GM21576 (cell line): ENCODE results near the gene IGSF3.
"Not testable (repeated sequence)": the region's sequence is repeated elsewhere in the genome, so short reads cannot be mapped to it uniquely, and the experiment has no call there.

ENCODE experiments used
- ATAC-seq: cut with Tn5 transposase; IDR thresholded peaks from one replicate; pipeline ENCODE4 v1.9.1; 2021; ENCODE audit warnings: mild to moderate bottlenecking, moderate library complexity; ENCODE audit not compliant: unreplicated experiment

IGSF3 gene

DNA sequence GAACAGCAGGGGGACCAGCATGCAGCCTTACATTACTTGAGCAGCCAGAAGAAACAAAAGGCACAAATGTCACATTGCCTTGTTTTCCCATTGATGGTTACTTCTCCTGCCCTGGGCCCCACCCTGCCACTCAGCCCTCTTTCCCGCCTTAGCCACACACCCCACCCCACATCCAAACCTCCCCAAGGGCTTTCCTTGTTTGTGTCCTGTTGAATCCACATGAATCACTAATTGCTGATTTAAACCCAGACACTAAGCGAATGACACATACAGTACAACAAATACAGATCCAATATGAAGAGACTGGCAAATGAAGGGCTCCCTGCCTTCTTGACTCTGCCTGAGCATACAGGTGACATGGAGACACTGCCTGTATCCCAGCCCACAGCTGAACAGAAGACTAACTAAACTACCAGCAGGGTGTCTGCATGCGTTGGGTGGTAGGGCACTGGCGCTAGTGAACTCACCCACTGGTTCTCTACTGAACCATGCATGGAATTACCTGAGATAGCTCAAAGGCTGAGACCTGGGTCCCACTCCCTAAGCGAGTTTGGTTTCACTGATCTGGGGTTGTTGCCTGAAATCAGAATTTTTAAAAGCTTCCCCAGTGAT, 3.1 kb downstream of the IGSF3 start:
- ATAC-seq = no peak

DNA sequence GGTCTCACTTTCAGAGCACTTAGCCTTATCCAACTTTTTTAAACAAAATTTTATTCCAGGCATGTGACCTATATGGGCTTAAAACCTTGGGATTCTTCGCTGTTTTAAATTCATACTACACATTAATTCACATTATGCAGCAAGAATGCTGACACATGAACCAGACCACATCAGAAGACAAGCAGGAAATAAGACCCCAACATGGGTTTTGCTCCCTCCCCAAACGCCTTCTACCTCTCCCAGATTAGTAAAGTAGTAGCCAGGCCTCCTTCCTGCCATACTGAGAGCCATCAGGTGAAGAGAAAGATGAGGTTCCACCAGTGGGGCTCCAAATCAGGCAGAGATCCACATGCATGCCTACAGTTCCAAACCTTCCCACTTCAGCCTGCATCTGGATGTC, 3.7 kb downstream of the IGSF3 start:
- no peak for ATAC-seq

DNA sequence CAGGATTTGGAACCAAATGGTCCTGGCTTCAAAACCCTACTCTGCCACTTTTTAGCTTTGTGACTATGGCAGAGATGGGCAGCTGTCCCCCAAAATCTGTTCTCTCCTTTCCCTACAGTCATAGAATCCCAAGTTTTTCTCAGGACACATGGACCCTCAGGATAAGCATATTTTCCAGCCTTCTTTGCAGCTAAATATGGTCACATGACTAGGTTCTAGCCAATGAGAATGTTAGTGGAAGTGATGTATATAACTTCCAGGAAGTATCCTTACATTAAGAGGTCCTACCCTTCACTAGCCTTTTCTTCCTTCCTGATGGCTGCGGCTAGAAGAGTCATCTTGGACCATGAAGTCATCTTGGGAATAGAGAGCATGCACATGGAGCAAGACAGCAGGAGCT, 5.9 kb downstream of the IGSF3 start:
- no peak for ATAC-seq

GRCh38 chr1:116658645-116659044, 8.9 kb downstream of the IGSF3 start:
- ATAC-seq = not testable (repeated sequence)

DNA sequence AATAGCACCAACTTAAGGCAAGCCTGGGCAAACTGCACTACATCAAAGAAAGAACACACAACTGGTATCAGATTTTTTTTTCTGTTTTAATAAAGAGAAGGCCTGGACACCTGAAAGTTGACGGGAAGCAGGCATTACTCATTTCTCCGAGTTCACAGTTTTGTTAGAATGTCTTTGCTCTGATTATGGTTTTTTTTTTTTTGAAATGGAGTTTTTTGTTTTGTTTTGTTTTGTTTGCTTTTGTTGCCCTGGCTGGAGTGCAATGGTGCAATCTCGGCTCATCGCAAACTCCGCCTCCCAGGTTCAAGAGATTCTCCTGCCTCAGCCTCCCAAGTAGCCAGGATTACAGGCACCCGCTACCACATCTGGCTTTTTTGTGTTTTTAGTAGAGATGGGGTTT, 9.7 kb downstream of the IGSF3 start:
- ATAC-seq = not testable (repeated sequence)

GRCh38 chr1:116654351-116654750, 13.2 kb downstream of the IGSF3 start:
- no peak for ATAC-seq

DNA sequence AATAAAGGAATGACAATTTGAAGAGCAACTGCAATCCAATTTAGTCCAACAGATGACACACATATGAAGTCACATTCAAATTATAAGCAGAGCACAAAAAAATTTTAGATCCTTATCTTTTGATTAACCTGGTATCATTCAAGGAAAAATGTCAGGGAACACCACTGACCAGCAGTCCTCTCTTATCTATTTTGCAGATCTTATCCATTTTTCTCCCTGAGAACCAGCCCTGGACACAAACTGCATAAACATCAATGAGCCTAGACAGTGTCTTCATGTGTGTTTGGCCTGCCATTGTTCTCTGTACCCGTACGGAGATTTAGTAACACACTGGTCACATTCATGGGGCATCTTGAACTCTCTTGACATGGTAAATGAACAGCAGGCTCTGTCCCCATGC, 14.9 kb downstream of the IGSF3 start:
- not testable (repeated sequence) for ATAC-seq

GRCh38 chr1:116650781-116651180, 16.8 kb downstream of the IGSF3 start:
- not testable (repeated sequence) for ATAC-seq

- ATAC-seq = not testable (repeated sequence)
Measured at GRCh38 chr1:116649041-116649440, 18.5 kb downstream of the IGSF3 start.

DNA sequence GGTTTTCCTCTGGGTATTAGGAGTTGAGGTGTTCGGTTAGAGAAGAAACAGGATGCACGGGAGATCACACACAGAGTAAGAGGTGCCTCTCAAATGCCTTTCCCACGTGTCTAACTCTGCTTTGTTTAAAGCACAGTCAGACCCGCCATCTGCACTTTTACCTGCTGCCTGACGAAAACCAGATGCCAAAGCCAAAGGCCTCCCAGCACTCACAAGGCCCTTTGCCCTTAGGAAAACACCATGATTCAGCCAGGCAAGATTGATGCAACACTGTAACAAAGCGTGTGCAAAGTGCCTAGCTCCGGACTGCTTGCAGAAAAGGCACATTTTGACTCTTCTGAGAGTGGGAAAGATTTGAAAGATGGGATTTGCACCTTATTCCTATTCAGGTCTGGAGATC, 19.2 kb downstream of the IGSF3 start:
- not testable (repeated sequence) for ATAC-seq

- ATAC-seq = not testable (repeated sequence)
Measured at GRCh38 chr1:116647186-116647585, 20.3 kb downstream of the IGSF3 start.

GRCh38 chr1:116646673-116647170, 20.8 kb downstream of the IGSF3 start:
- not testable (repeated sequence) for ATAC-seq

DNA sequence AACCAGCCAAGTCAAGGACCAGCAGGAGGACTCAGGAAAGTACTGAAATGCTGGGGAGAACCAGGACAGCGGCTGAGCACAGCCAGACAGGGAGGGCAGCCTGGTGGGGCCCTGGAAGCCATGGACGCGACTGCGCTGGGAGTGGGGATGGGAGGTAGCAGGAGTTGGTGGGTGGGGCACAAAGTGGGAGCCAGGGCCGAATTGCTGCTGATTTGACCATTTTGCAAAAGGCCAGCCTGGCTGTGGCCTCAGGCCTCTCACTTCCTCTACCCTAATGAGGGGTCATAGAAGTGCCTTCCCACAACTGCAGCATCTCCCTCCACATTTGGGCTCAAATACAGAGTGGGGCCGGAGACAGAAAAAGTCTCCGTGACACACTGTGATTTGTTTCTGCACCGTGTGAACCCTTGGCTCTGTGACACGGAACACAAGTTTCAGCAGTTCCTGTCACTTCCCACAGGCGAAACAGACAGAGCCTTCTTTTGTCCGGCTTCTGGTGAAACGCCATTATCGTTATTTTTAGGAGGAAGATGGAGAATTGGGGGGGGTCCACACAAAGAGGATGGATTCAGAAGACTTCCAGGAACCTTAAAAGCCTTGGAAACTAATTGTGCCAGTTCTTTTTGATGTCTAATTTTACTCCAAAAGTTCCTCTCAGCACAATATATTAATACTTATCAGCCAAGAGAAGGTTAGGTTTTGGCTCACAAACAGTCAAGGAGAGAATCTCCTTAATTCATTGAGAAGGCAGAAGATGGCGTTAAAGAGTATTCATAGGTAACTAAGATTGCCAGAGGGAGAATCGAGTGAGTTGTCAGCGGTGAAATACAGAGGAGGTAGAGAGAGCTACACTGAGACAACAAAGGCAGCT, 21.5 kb downstream of the IGSF3 start:
- not testable (repeated sequence) for ATAC-seq

GRCh38 chr1:116644993-116645392, 22.5 kb downstream of the IGSF3 start:
- ATAC-seq = not testable (repeated sequence)

DNA sequence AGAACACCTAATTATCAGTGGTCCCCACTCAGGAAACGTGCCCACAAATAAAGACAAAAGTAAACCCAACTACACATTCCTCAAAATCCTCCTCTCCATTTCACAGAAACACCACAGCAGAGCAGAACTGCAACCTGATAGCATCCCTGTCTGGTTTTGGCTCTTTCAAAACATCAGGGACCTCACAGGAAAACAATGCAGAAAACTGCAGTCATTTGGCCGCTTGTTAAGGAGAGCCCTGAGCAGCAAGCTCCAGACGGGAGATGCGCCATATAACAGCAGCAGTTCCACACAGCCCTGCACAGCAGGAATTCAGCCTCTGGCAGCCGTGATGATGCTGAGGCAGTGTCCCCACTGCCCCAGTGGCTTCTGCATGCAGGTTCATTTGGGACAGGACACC, 23.4 kb downstream of the IGSF3 start:
- ATAC-seq = not testable (repeated sequence)

DNA sequence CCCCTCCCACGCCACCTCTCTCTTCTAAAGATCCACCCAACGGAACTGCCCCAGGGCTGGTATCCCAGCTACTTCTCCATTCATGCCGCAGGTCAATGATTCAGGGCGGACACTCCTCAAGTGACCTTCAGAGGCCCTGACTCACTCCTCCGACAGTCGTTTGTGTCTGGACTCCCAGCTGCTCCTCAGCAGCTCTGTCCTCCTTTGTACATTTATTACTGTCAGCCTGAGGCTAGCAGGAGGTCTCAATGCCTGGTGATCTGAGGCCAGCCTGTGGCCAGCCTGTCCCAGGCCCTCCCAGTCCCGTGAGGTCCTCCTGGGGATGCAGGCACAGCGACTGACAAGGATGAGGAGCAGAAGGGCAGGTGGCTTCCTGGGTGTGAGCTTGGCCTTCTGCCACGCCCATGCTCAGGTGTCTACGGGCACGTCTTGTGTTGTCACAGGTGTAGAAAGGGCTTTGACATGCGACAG, 24.2 kb downstream of the IGSF3 start:
- ATAC-seq = not testable (repeated sequence)

- not testable (repeated sequence) for ATAC-seq
Measured at GRCh38 chr1:116642311-116643280, 24.9 kb downstream of the IGSF3 start.

GRCh38 chr1:116637583-116637982, 29.9 kb downstream of the IGSF3 start:
- ATAC-seq = not testable (repeated sequence)

DNA sequence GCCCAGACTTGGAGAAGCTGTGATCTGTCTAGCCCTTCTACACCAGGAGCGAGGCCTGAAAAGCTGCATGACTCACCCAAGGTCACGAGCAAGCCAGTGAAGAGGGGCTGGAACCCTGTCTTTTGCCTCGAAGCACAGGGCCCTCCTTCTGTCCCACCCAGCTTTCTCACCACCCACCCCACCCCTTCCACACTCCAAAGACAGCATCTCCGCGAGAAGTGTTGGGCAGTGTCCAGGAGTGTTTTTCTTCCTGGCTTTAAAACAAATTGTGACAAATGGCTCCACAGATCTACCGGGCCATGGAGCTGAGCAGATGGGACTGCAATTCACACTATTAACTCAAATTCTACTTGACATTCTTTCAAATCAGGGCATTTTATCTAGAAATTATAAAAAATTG, 30.9 kb downstream of the IGSF3 start:
- not testable (repeated sequence) for ATAC-seq

DNA sequence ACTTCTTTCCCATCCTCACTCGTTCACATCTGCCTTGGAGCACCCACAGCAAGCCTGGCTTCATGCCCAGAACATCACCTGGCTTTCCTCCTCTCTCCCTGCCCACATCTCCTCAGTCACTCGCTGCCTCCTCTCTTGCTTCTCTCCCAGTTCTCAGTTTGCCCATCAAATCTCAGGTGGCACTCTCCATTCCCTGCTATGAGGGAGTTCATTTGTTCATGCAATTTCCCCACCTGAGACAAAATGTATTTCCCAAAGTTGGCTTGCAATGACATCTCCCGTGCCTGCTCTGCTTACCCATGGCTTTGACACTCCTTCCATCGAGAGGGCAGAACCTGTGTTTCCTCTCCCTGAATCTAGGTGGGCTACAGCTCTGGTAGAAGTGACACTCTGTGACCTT, 33.1 kb downstream of the IGSF3 start:
- not testable (repeated sequence) for ATAC-seq
